PFSK-1 (cell line): ENCODE results near the gene PTTG1IP.

ENCODE experiments used
- FOXP2 ChIP-seq: optimal IDR thresholded peaks from 2 replicates; pipeline ENCODE3; 2011; ENCODE audit warnings: borderline replicate concordance, control low read depth, inconsistent platforms; ENCODE audit not compliant: insufficient read depth; ENCODE audit errors: extremely low read length, extremely low read depth
- POLR2AphosphoS5 ChIP-seq: IDR thresholded peaks from 2 replicates; pipeline ENCODE4 v1.6.1; 2012; ENCODE audit warnings: low read depth, mild to moderate bottlenecking, control low read depth, low read length, moderate library complexity
- REST ChIP-seq, 2 experiments: IDR thresholded peaks; 2 replicates each; pipeline versions ENCODE4 v1.6.1 to v1.8.0; 2011 to 2012; ENCODE audit warnings: low read depth in 2 of 2, low read length in 2 of 2, control low read depth in 1 of 2, inconsistent platforms in 1 of 2, mild to moderate bottlenecking in 1 of 2, moderate library complexity in 1 of 2; ENCODE audit not compliant: insufficient read depth in 1 of 2
- SIN3A ChIP-seq: IDR thresholded peaks from 2 replicates; pipeline ENCODE4 v1.6.1; 2012; ENCODE audit warnings: mild to moderate bottlenecking, low read length, moderate library complexity, borderline replicate concordance; ENCODE audit not compliant: insufficient read depth
- TAF1 ChIP-seq: IDR thresholded peaks from 2 replicates; pipeline ENCODE4 v1.6.1; 2012; ENCODE audit warnings: low read length, control low read depth, borderline replicate concordance; ENCODE audit not compliant: insufficient read depth

Gene PTTG1IP

GRCh38 chr21:44890338-44890931 is 16.9 kb upstream of the PTTG1IP start:
- TF ChIP-seq SIN3A: no peak
- TF ChIP-seq POLR2AphosphoS5: no peak

GRCh38 chr21:44889625-44890337 is 16.3 kb upstream of the PTTG1IP start:
- TF ChIP-seq FOXP2 (no peak), TAF1 (no peak), REST (IDR thresholded peaks at IDR 0.05; ENCODE audit: insufficient read depth in 1 of 2, low read depth in 2 of 2, low read length in 2 of 2) (no peak), SIN3A (no peak), POLR2AphosphoS5 (no peak)

GRCh38 chr21:44888581-44889550 is 15.4 kb upstream of the PTTG1IP start:
- no peak for TF ChIP-seq REST (IDR thresholded peaks at IDR 0.05; ENCODE audit: insufficient read depth in 1 of 2, low read depth in 2 of 2, low read length in 2 of 2)

- no peak for TF ChIP-seq POLR2AphosphoS5
- TF ChIP-seq FOXP2: no peak
- no peak for TF ChIP-seq SIN3A
- TF ChIP-seq TAF1: no peak
- TF ChIP-seq REST (IDR thresholded peaks at IDR 0.05; ENCODE audit: insufficient read depth in 1 of 2, low read depth in 2 of 2, low read length in 2 of 2): no peak
These were observed 14.5 kb upstream of the PTTG1IP start for GRCh38 chr21:44887807-44888580.

GRCh38 chr21:44887126-44887806 is 13.8 kb upstream of the PTTG1IP start:
- no peak for TF ChIP-seq FOXP2
- no peak for TF ChIP-seq REST (IDR thresholded peaks at IDR 0.05; ENCODE audit: insufficient read depth in 1 of 2, low read depth in 2 of 2, low read length in 2 of 2)
- no peak for TF ChIP-seq SIN3A
- no peak for TF ChIP-seq TAF1
- no peak for TF ChIP-seq POLR2AphosphoS5
